ENCODE measurements around the gene CEBPG.
A peak's percentile ranks its signal among the peaks of the same experiment; 100 is the strongest.

Gene CEBPG

DNA sequence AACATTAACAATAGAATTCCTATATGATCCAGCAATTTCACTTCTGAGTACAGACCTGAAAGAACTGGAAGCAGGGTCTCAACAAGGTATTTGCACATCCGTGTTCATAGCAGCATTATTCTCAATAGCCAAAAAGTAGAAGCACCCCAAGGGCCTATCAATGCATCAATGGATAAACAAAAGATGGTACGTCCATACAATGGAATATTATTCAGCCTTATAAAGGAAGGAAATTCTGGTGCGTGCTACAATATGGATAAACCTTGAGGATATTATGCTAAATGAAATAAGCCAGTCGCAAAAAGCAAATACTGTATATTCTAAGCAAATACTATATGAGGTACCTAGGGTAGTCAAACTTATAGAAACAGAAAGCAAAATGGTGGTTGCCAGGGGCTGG, 40.4 kb upstream of the CEBPG start:
- DNase-seq (ENCODE audit: low read depth), result no peak
- H3K4me3 ChIP-seq (ENCODE audit: low read depth, low read length), result no peak overlapping the region
- no peak for TF ChIP-seq MYC (IDR thresholded peaks at IDR 0.05; ENCODE audit: low read depth, low read length)
- TF ChIP-seq POLR2A (IDR thresholded peaks at IDR 0.05; ENCODE audit: extremely low read depth, insufficient read length), result no peak

DNA sequence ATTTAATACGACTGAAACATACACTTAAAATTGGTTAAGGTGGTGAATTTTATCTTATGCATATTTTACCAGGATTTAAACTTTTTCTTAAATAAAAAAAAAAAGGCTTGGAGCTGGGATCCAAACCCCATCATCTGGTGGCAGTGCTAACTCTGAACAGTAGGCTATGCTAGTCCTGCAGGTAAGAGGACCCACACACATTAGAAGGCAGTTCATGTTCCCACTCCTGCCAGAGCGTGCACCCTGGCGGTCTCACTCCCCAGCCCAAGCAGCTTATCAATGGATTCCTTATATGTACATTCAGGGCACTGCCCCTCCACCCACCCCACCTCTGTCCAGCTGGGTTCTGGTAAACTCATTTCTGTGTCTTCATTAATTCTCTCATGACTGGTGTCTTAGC, 39.9 kb upstream of the CEBPG start:
- no peak overlapping the region for H3K4me3 ChIP-seq (ENCODE audit: low read depth, low read length)
- DNase-seq (ENCODE audit: low read depth), result no peak
- TF ChIP-seq, protein P1, sequence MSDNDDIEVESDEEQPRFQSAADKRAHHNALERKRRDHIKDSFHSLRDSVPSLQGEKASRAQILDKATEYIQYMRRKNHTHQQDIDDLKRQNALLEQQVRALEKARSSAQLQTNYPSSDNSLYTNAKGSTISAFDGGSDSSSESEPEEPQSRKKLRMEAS (IDR thresholded peaks at IDR 0.05; ENCODE audit: low read depth, low read length), result no peak
- TF ChIP-seq, protein P2, sequence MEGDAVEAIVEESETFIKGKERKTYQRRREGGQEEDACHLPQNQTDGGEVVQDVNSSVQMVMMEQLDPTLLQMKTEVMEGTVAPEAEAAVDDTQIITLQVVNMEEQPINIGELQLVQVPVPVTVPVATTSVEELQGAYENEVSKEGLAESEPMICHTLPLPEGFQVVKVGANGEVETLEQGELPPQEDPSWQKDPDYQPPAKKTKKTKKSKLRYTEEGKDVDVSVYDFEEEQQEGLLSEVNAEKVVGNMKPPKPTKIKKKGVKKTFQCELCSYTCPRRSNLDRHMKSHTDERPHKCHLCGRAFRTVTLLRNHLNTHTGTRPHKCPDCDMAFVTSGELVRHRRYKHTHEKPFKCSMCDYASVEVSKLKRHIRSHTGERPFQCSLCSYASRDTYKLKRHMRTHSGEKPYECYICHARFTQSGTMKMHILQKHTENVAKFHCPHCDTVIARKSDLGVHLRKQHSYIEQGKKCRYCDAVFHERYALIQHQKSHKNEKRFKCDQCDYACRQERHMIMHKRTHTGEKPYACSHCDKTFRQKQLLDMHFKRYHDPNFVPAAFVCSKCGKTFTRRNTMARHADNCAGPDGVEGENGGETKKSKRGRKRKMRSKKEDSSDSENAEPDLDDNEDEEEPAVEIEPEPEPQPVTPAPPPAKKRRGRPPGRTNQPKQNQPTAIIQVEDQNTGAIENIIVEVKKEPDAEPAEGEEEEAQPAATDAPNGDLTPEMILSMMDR (IDR thresholded peaks at IDR 0.05; ENCODE audit: low read depth, low read length), result no peak
- no peak for TF ChIP-seq MYC (IDR thresholded peaks at IDR 0.05; ENCODE audit: low read depth, low read length)
- no peak for TF ChIP-seq POLR2A (IDR thresholded peaks at IDR 0.05; ENCODE audit: extremely low read depth, insufficient read length)

DNA sequence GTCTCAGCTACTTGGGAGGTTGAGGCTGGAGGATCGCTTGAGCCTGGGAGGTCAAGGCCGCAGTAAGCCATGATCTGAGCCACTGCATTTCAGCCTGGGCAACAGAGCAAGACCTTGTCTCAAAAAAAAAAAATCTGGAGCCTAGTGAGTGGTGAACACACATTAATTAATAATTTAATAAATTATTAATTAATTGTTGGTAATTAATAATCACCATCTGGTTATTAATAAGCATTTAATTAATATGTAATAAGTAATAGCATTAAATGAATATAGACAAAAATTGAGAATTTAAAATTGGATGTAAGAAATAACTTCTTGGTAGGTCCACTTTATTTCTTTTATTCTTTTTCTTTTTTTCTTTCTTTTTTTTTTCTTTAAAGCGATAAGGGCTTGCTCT, 39.2 kb upstream of the CEBPG start:
- TF ChIP-seq MYC (IDR thresholded peaks at IDR 0.05; ENCODE audit: low read depth, low read length), result no peak
- TF ChIP-seq, protein P2 (IDR thresholded peaks at IDR 0.05; ENCODE audit: low read depth, low read length), result no peak
- TF ChIP-seq, protein P1 (IDR thresholded peaks at IDR 0.05; ENCODE audit: low read depth, low read length), result no peak
- TF ChIP-seq POLR2A (IDR thresholded peaks at IDR 0.05; ENCODE audit: extremely low read depth, insufficient read length), result no peak
- no peak overlapping the region for H3K4me3 ChIP-seq (ENCODE audit: low read depth, low read length)
- DNase-seq (ENCODE audit: low read depth), result no peak

DNA sequence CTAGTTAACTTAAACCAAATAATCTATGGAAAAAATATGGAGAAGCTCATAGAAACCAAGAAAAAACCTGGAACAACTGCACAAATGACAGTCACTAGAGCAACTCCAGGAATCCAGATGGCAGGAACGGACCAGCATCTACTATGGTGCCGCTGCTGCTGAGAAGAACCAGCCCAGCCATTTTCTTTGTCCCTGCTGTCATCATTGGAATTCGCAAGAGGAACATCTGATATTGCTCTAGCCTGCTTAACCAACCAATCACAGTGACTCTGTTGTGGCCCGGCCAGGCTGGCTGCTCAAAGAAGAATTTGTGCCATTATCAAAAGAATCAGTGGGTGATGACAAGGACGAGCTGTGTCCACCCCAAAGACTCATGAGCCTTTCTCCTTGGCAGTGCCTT, 38.1 kb upstream of the CEBPG start:
- no peak overlapping the region for H3K4me3 ChIP-seq (ENCODE audit: low read depth, low read length)
- TF ChIP-seq POLR2A (IDR thresholded peaks at IDR 0.05; ENCODE audit: extremely low read depth, insufficient read length) (no peak), MYC (IDR thresholded peaks at IDR 0.05; ENCODE audit: low read depth, low read length) (no peak)
- TF ChIP-seq, protein P2 (IDR thresholded peaks at IDR 0.05; ENCODE audit: low read depth, low read length), result no peak
- TF ChIP-seq, protein P1 (IDR thresholded peaks at IDR 0.05; ENCODE audit: low read depth, low read length), result no peak
- no peak for DNase-seq (ENCODE audit: low read depth)

DNA sequence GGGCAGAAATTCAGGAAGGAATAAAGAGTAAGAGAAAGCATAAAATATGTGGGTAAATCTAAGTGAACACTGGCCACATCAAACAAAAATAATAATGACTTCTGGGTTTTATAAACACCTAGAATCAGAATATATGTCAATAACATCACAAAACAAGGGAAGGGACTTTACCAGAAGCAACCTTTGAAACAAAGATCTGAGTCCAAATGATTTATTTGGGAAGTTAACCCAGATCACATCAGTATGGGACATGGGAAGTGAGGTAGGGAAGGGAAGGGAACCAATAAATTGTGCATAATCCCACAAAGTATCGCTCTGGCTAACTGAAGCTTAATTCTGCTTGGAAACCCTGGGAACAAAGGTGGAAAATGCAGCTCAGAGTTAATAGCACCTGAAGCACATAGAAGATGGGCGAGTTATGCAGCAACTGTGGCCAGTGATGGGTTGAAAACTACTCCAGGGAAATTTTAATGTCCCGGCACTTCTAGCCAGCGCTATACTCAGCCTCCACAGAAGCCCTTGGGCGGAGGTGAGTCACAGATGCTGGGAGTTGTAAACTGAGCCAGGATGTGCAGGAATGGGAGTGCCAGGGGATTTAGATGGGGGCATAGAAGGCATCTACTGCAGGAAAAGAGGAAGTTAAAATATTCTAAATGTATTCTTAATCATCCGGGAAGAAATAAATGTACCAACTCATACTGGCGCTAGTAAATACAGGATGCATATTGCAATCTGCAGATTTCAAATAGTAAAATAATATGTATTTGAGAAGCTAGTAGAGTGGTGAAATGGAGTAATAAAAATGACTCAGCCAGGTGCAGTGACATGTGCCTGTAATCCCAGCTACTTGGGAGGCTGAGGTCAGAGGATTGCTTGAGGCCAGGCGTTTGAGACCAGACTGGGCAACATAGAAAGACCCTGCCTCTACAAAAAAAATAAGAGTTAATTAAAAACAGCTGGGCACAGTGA, 34.2 kb upstream of the CEBPG start:
- no peak overlapping the region for H3K4me3 ChIP-seq (ENCODE audit: low read depth, low read length)
- peak; percentile 19 for DNase-seq (ENCODE audit: low read depth)
- TF ChIP-seq, protein P1 (IDR thresholded peaks at IDR 0.05; ENCODE audit: low read depth, low read length), result no peak

DNA sequence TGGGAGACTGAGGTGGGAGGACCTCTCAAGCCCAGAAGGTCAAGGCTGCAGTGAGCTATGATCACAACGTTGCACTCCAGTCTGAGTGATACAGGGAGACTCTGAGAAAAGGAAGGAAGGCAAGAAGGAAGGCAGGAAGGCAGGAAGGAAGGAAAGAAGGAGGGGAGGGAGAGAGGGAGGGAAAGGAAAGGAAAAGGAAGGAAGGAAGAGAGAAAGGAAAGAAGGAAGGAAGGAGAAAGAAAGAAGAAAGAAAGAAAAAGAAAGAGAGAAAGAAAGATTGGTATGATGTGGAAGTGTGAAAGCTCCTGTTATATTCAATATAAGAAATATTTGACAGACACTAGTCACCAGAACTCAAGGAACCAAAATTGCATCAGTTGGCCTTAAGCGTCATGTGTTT, 32.5 kb upstream of the CEBPG start:
- no peak overlapping the region for H3K4me3 ChIP-seq (ENCODE audit: low read depth, low read length)
- no peak for DNase-seq (ENCODE audit: low read depth)
- TF ChIP-seq POLR2A (IDR thresholded peaks at IDR 0.05; ENCODE audit: extremely low read depth, insufficient read length), result no peak
- TF ChIP-seq MYC (IDR thresholded peaks at IDR 0.05; ENCODE audit: low read depth, low read length), result no peak
- TF ChIP-seq, protein P2 (IDR thresholded peaks at IDR 0.05; ENCODE audit: low read depth, low read length), result no peak
- TF ChIP-seq, protein P1 (IDR thresholded peaks at IDR 0.05; ENCODE audit: low read depth, low read length), result no peak
